Endothelial cell of umbilical vein (primary cell): ENCODE data around the gene PCTP. TPM values are rescaled to one million over a fixed set of nuclear protein-coding genes. Genes with fewer than 3 reads are reported as not detected.

ENCODE experiments used
- BruUV-seq: library from RNA; stranded (reverse); fragments of 400-500 nt; replicated peaks from 2 replicates; lab custom pipeline; 2021; lab: Mats Ljungman, UMichigan
- CTCF ChIA-PET: fragments of 300-600, 350-600 bp; sonication (Branson Sonifier 250); formaldehyde crosslinking; loops from one replicate; lab custom pipeline; 2021; ENCODE audit warnings: antibody characterized with exemption, inconsistent platforms; lab: Charles Lee
- POLR2A ChIA-PET: fragments of 300-600, 350-600 bp; sonication (Branson Sonifier 250); formaldehyde crosslinking; loops from one replicate; lab custom pipeline; 2021; ENCODE audit warnings: antibody characterized with exemption, inconsistent platforms; lab: Charles Lee
- DNase-seq: peaks from one replicate; pipeline ENCODE4 v3.0.0-alpha.2; 2011; ENCODE audit warnings: low read depth, low spot score
- FAIRE-seq: peaks from 2 replicates; lab custom pipeline; 2011; peaks lifted over from hg19 to GRCh38; lab: Jason Lieb, UNC
- H2AFZ ChIP-seq: 2 replicates; pipeline ENCODE4 v1.6.0; 2012; ENCODE audit warnings: low read depth, low read length, control low read depth, inconsistent platforms
- H3K27ac ChIP-seq: 2 replicates; pipeline ENCODE4 v1.5.1; 2011; ENCODE audit warnings: low read depth, mild to moderate bottlenecking, control low read depth, low read length, moderate library complexity; ENCODE audit not compliant: insufficient read depth
- H3K27me3 ChIP-seq, 2 experiments: 2 replicates each; pipeline versions ENCODE4 v1.6.0 to v1.6.1; 2011; ENCODE audit warnings: low read length in 2 of 2, mixed read lengths in 1 of 2; ENCODE audit not compliant: control insufficient read depth in 2 of 2, insufficient read depth in 2 of 2
- H3K36me3 ChIP-seq, 2 experiments: 2 replicates in 1 of 2; 3 replicates in 1 of 2; pipeline ENCODE4 v1.5.1; 2011; ENCODE audit warnings: low read length in 2 of 2, mild to moderate bottlenecking in 1 of 2, moderate library complexity in 1 of 2; ENCODE audit not compliant: control insufficient read depth in 2 of 2, insufficient read depth in 2 of 2; ENCODE audit errors: extremely low read depth in 1 of 2
- H3K4me1 ChIP-seq: 3 replicates; pipeline ENCODE4 v1.5.1; 2011; ENCODE audit warnings: mild to moderate bottlenecking, low read length; ENCODE audit not compliant: control insufficient read depth, insufficient read depth; ENCODE audit errors: extremely low read depth
- H3K4me2 ChIP-seq: 2 replicates; pipeline ENCODE4 v1.6.1; 2011; ENCODE audit warnings: low read length, control low read depth, mixed read lengths; ENCODE audit not compliant: insufficient read depth
- H3K4me3 ChIP-seq, 3 experiments: fragments of 200-600 bp in 1 of 3; sonication (generic), shearing (Covaris generic) in 1 of 3; replicated peaks in 1 of 3; 2 replicates each; pipeline ENCODE4 v1.5.1; 2011 to 2016; ENCODE audit warnings: control low read depth in 3 of 3, low read length in 3 of 3, mild to moderate bottlenecking in 2 of 3, inconsistent platforms in 1 of 3, low read depth in 1 of 3, moderate library complexity in 1 of 3; ENCODE audit not compliant: insufficient read depth in 1 of 3
- H3K79me2 ChIP-seq: 2 replicates; pipeline ENCODE4 v1.6.0; 2012; ENCODE audit warnings: low read length, inconsistent platforms; ENCODE audit not compliant: control insufficient read depth, insufficient read depth
- H3K9ac ChIP-seq: replicated peaks from 2 replicates; pipeline ENCODE3; 2011; ENCODE audit warnings: low read length, control low read depth; ENCODE audit not compliant: insufficient read depth; ENCODE audit errors: extremely low read depth
- H3K9me1 ChIP-seq: replicated peaks from 3 replicates; pipeline ENCODE4 v1.6.0; 2011; ENCODE audit warnings: mild to moderate bottlenecking, low read length; ENCODE audit not compliant: control insufficient read depth, insufficient read depth; ENCODE audit errors: extremely low read depth
- H3K9me3 ChIP-seq: replicated peaks from 2 replicates; pipeline ENCODE4 v1.5.1; 2012; ENCODE audit warnings: low read length, inconsistent platforms; ENCODE audit not compliant: control insufficient read depth, insufficient read depth
- H4K20me1 ChIP-seq: replicated peaks from 2 replicates; pipeline ENCODE3; 2011; ENCODE audit warnings: mild to moderate bottlenecking, low read length; ENCODE audit not compliant: control insufficient read depth, insufficient read depth; ENCODE audit errors: extremely low read depth
- CTCF ChIP-seq, 2 donors: IDR thresholded peaks; 1 replicate in 1 of 2; 2 replicates in 1 of 2; pipeline ENCODE4 v1.5.1; 2011; ENCODE audit warnings: low read length in 2 of 2, mild to moderate bottlenecking in 2 of 2, moderate library complexity in 2 of 2, control low read depth in 1 of 2, inconsistent platforms in 1 of 2, low read depth in 1 of 2; ENCODE audit not compliant: insufficient read depth in 1 of 2; ENCODE audit errors: extremely low read depth in 1 of 2
- EZH2 ChIP-seq: IDR thresholded peaks from 2 replicates; pipeline ENCODE4 v1.6.1; 2012; ENCODE audit warnings: borderline replicate concordance, low read depth, mild to moderate bottlenecking, moderate library complexity, low read length, inconsistent platforms; ENCODE audit not compliant: severe bottlenecking
- FOS ChIP-seq: IDR thresholded peaks from 2 replicates; pipeline ENCODE4 v1.6.1; 2011; ENCODE audit warnings: mild to moderate bottlenecking, low read length, moderate library complexity, borderline replicate concordance; ENCODE audit not compliant: insufficient read depth
- GATA2 ChIP-seq: IDR thresholded peaks from 2 replicates; pipeline ENCODE4 v1.7.0; 2011; ENCODE audit warnings: low read depth, mild to moderate bottlenecking, moderate library complexity, mixed read lengths, low read length; ENCODE audit not compliant: insufficient read length, insufficient read depth
- JUN ChIP-seq: IDR thresholded peaks from 2 replicates; pipeline ENCODE4 v1.6.1; 2011; ENCODE audit warnings: borderline replicate concordance, low read depth; ENCODE audit not compliant: insufficient read length, insufficient read depth
- MAX ChIP-seq: IDR thresholded peaks from 2 replicates; pipeline ENCODE4 v1.6.1; 2011; ENCODE audit not compliant: insufficient read depth, insufficient read length
- MYC ChIP-seq: IDR thresholded peaks from one replicate; pipeline ENCODE4 v1.6.1; 2011; ENCODE audit warnings: mild to moderate bottlenecking, low read depth, low read length
- POLR2A ChIP-seq: IDR thresholded peaks from 2 replicates; pipeline ENCODE4 v1.6.1; 2012; ENCODE audit warnings: low read depth, mild to moderate bottlenecking, control low read depth, low read length
- POLR2AphosphoS5 ChIP-seq: IDR thresholded peaks from 2 replicates; pipeline ENCODE4 v1.6.1; 2012; ENCODE audit warnings: low read depth, mild to moderate bottlenecking, control low read depth, low read length, moderate library complexity; ENCODE audit not compliant: insufficient read depth
- dilution Hi-C: fragments of 300-500 bp; cut with MboI; formaldehyde crosslinking; loops from one replicate; pipeline ENCODE4 v1.15.0; 2019; ENCODE audit warnings: low sequenced_read_pairs; ENCODE audit not compliant: extremely low pct_ligation_motif_present
- intact Hi-C: fragments of 100-400 bp; cut with micrococcal nuclease; formaldehyde crosslinking; loops from one replicate; pipeline ENCODE4 v1.10.0; 2022
- polyA plus RNA-seq, 4 experiments: library from polyadenylated mRNA; depleted of rRNA in 3 of 4; stranded (reverse) in 3 of 4; unstranded in 1 of 4; fragments of >200 nt; gene quantifications; 2 replicates each; pipeline versions ENCODE4 v1.2.1 to v1.2.3, GENCODE V29; 2011 to 2012; ENCODE audit warnings: missing spikeins in 1 of 4
- total RNA-seq: library from RNA; stranded (reverse); gene quantifications from 2 replicates; pipeline ENCODE4 v1.2.3, GENCODE V29; 2021

PCTP gene
- total and polyA plus RNA-seq, 2 donors (not counting 3 experiments of a cell fraction or from before 2014, with no cell fraction given): 13.5 to 18.3 TPM

GRCh38 chr17:55817397-55817709 is 66.5 kb downstream of the PCTP start:
- H3K4me1 ChIP-seq: peaks cover 4% of the 10 kb centered on the region
- ChIA-PET CTCF (interaction anchor here (0.8 to 1.4 kb wide), 2 partner anchors 9 to 45 kb away, joined by 3 read pairs; no protein-coding TSS in a partner anchor), POLR2A (no interaction called here)
- no peak overlapping the region for H3K27ac ChIP-seq
- no peak overlapping the region for H2AFZ ChIP-seq
- no peaks in the 10 kb centered on the region for H3K36me3 ChIP-seq
- no peaks in the 10 kb centered on the region for H3K9me3 ChIP-seq
- H3K27me3 ChIP-seq: no peaks in the 10 kb centered on the region
- H3K9ac ChIP-seq: no peak overlapping the region
- DNase-seq (no peak), FAIRE-seq (no peak)
- no peaks in the 10 kb centered on the region for H3K9me1 ChIP-seq
- H3K4me2 ChIP-seq: no peak overlapping the region
- dilution Hi-C loops: no loop called here
- TF ChIP-seq FOS: no peak
- TF ChIP-seq CTCF (IDR thresholded peaks at IDR 0.05; ENCODE audit: extremely low read depth in 1 of 2, insufficient read depth in 1 of 2, low read depth in 1 of 2, low read length in 2 of 2): no peak
- no peak for TF ChIP-seq JUN
- TF ChIP-seq MAX: no peak
- no peak for TF ChIP-seq EZH2
- intact Hi-C loops: no loop called here
- no peaks in the 10 kb centered on the region for H4K20me1 ChIP-seq
- no TSS peak for BruUV-seq
- H3K79me2 ChIP-seq: no peaks in the 10 kb centered on the region
- H3K4me3 ChIP-seq: no peak overlapping the region

- no peaks in the 10 kb centered on the region for H3K9me1 ChIP-seq
- no peaks in the 10 kb centered on the region for H3K27me3 ChIP-seq
- H3K36me3 ChIP-seq: no peaks in the 10 kb centered on the region
- TF ChIP-seq GATA2 (no peak), JUN (no peak), MYC (no peak), POLR2AphosphoS5 (no peak), MAX (no peak), CTCF (IDR thresholded peaks at IDR 0.05; ENCODE audit: extremely low read depth in 1 of 2, insufficient read depth in 1 of 2, low read depth in 1 of 2, low read length in 2 of 2) (no peak), FOS (no peak), POLR2A (no peak), EZH2 (no peak)
- H3K9me3 ChIP-seq: no peaks in the 10 kb centered on the region
- H4K20me1 ChIP-seq: no peaks in the 10 kb centered on the region
- H3K27ac ChIP-seq: no peak overlapping the region
- CTCF ChIA-PET: no interaction called here
- BruUV-seq: no TSS peak
- intact Hi-C loops: no loop called here
- no peak for FAIRE-seq
- H3K9ac ChIP-seq: no peak overlapping the region
- no peak for DNase-seq
- H3K79me2 ChIP-seq: no peaks in the 10 kb centered on the region
- H3K4me2 ChIP-seq: no peak overlapping the region
- POLR2A ChIA-PET: no interaction called here
- H3K4me1 ChIP-seq: peaks cover 4% of the 10 kb centered on the region
- no peak overlapping the region for H3K4me3 ChIP-seq
- dilution Hi-C loops: no loop called here
- no peak overlapping the region for H2AFZ ChIP-seq
Observed at GRCh38 chr17:55818026-55818425, 67.2 kb downstream of the PCTP start.
